B cell (primary cell): ENCODE data around the gene RIPOR2. TPM values are rescaled to one million over a fixed set of nuclear protein-coding genes. Genes with fewer than 3 reads are reported as not detected.
A peak's percentile ranks its signal among the peaks of the same experiment; 100 is the strongest.

Experiments used
- ATAC-seq: fragments of 200-7000 bp; cut with Tn5 transposase; one replicate; pipeline ENCODE4 v1.10.0; 2021; ENCODE audit warnings: low read depth, mild to moderate bottlenecking, moderate number of reproducible peaks, moderate library complexity
- CTCF ChIA-PET: fragments of 350-600 bp; sonication (Branson Sonifier 250); formaldehyde crosslinking; loops from one replicate; lab custom pipeline; 2021; ENCODE audit warnings: antibody characterized with exemption, inconsistent platforms; lab: Charles Lee
- POLR2A ChIA-PET: fragments of 350-600 bp; sonication (Branson Sonifier 250); formaldehyde crosslinking; loops from one replicate; lab custom pipeline; 2021; ENCODE audit warnings: antibody characterized with exemption; lab: Charles Lee
- DNase-seq: peaks from one replicate; pipeline ENCODE4 v3.0.0; 2013
- H2AFZ ChIP-seq: 2 replicates; pipeline ENCODE4 v1.6.1; 2012; ENCODE audit warnings: mild to moderate bottlenecking, low read depth, low read length; ENCODE audit not compliant: insufficient read depth, poor library complexity, severe bottlenecking
- H3K27ac ChIP-seq, 2 donors: 1 replicate in 1 of 2; 2 replicates in 1 of 2; pipeline ENCODE4 v1.5.1; 2012 to 2013; ENCODE audit warnings: low read length in 2 of 2, mild to moderate bottlenecking in 2 of 2, moderate library complexity in 1 of 2
- H3K27me3 ChIP-seq, 4 experiments: fragments of 200-600 bp in 1 of 4; sonication (generic) in 1 of 4; replicated peaks in 1 of 4; 1 replicate in 2 of 4; 2 replicates in 2 of 4; pipeline versions ENCODE4 v1.6.1 to v1.7.0; 2013 to 2016; ENCODE audit warnings: low read length in 3 of 4, mild to moderate bottlenecking in 2 of 4, mixed read lengths in 1 of 4, moderate library complexity in 1 of 4; ENCODE audit not compliant: insufficient read depth in 4 of 4, control insufficient read depth in 3 of 4; ENCODE audit errors: control extremely low read depth in 1 of 4
- H3K36me3 ChIP-seq, 2 experiments: replicated peaks in 1 of 2; 1 replicate in 1 of 2; 2 replicates in 1 of 2; pipeline versions ENCODE4 v1.6.1 to v1.7.1; 2013; ENCODE audit warnings: low read length in 1 of 2; ENCODE audit not compliant: insufficient read depth in 2 of 2, control insufficient read depth in 1 of 2; ENCODE audit errors: control extremely low read depth in 1 of 2, extremely low read depth in 1 of 2
- H3K4me1 ChIP-seq, 2 donors: fragments of 200-600 bp in 1 of 2; sonication (generic) in 1 of 2; 1 replicate in 1 of 2; 2 replicates in 1 of 2; pipeline versions ENCODE4 v1.5.1 to v1.6.1; 2013 to 2017; ENCODE audit warnings: low read length in 2 of 2; ENCODE audit not compliant: control insufficient read depth in 2 of 2, insufficient read depth in 2 of 2
- H3K4me2 ChIP-seq: replicated peaks from 2 replicates; pipeline ENCODE3; 2012; ENCODE audit warnings: mild to moderate bottlenecking, low read depth, low read length; ENCODE audit not compliant: poor library complexity, severe bottlenecking
- H3K4me3 ChIP-seq, 5 experiments: fragments of 200-600 bp in 1 of 5; sonication (generic) in 1 of 5; 1 replicate in 3 of 5; 2 replicates in 2 of 5; pipeline versions ENCODE4 v1.5.1 to v1.7.0; 2011 to 2016; ENCODE audit warnings: low read length in 4 of 5, mild to moderate bottlenecking in 4 of 5, low read depth in 2 of 5, control low read depth in 1 of 5, moderate library complexity in 1 of 5; ENCODE audit not compliant: insufficient read depth in 1 of 5; ENCODE audit errors: control extremely low read depth in 1 of 5, extremely low read depth in 1 of 5
- H3K79me2 ChIP-seq: fragments of 200-600 bp; sonication (generic); one replicate; pipeline ENCODE4 v1.6.0; 2016; ENCODE audit warnings: low read length; ENCODE audit not compliant: control insufficient read depth, insufficient read depth
- H3K9ac ChIP-seq: fragments of 200-600 bp; sonication (generic); 2 replicates; pipeline ENCODE4 v1.6.1; 2017; ENCODE audit warnings: mild to moderate bottlenecking, low read length, moderate library complexity
- H3K9me3 ChIP-seq, 3 donors: one replicate each; pipeline versions ENCODE4 v1.6.1 to v1.7.1; 2013; ENCODE audit warnings: low read length in 2 of 3; ENCODE audit not compliant: control insufficient read depth in 2 of 3, insufficient read depth in 1 of 3; ENCODE audit errors: control extremely low read depth in 1 of 3
- H4K20me1 ChIP-seq: 2 replicates; pipeline ENCODE4 v1.6.0; 2012; ENCODE audit warnings: mild to moderate bottlenecking, low read length; ENCODE audit not compliant: insufficient read depth, control insufficient read depth, poor library complexity, severe bottlenecking
- H3K27ac Mint-ChIP-seq: one replicate; pipeline ENCODE4 v1.8.0; 2021; ENCODE audit warnings: mixed read lengths
- H3K27me3 Mint-ChIP-seq: one replicate; pipeline ENCODE4 v1.8.0; 2021; ENCODE audit warnings: mixed read lengths
- H3K4me1 Mint-ChIP-seq: one replicate; pipeline ENCODE4 v1.8.0; 2021; ENCODE audit warnings: mixed read lengths
- H3K4me3 Mint-ChIP-seq: one replicate; pipeline ENCODE4 v1.8.0; 2021; ENCODE audit warnings: mixed read lengths
- H3K9me3 Mint-ChIP-seq: one replicate; pipeline ENCODE4 v1.8.0; 2022; ENCODE audit warnings: mixed read lengths; ENCODE audit not compliant: insufficient read depth
- EZH2 ChIP-seq: IDR thresholded peaks from 2 replicates; pipeline ENCODE4 v1.6.1; 2012; ENCODE audit warnings: borderline replicate concordance, low read depth, mild to moderate bottlenecking, moderate library complexity, low read length; ENCODE audit not compliant: insufficient read depth, poor library complexity, severe bottlenecking
- WGBS: methylation state at CpG from one replicate; pipeline ENCODE4 v1.1.5; 2013; ENCODE audit warnings: missing lambda C conversion rate; ENCODE audit not compliant: insufficient coverage; 5-methylcytosine and 5-hydroxymethylcytosine counted together
- intact Hi-C: fragments of 100-400 bp; cut with micrococcal nuclease; formaldehyde crosslinking; loops from one replicate; pipeline ENCODE4 v1.10.0; 2022
- polyA plus RNA-seq: library from polyadenylated mRNA; depleted of rRNA; stranded (reverse); fragments of >200 nt; gene quantifications from 2 replicates; pipeline ENCODE4 v1.2.3, GENCODE V29; 2012
- total RNA-seq, 2 donors: library from RNA; stranded (reverse); fragments of 120-200 nt in 1 of 2; gene quantifications; 1 replicate in 1 of 2; 2 replicates in 1 of 2; pipeline versions ENCODE4 v1.2.3 to v1.2.4, GENCODE V29; 2013 to 2022
- TF ChIP-seq, protein P1 (sequence below): fragments of 200-600 bp; IDR thresholded peaks from one replicate; pipeline ENCODE4 v1.8.0; 2022; ENCODE audit warnings: antibody characterized with exemption, mild to moderate bottlenecking

Gene RIPOR2
- total and polyA plus RNA-seq, 2 donors (not counting 1 experiment from before 2014, with no cell fraction given), result 300 to 430 TPM

DNA sequence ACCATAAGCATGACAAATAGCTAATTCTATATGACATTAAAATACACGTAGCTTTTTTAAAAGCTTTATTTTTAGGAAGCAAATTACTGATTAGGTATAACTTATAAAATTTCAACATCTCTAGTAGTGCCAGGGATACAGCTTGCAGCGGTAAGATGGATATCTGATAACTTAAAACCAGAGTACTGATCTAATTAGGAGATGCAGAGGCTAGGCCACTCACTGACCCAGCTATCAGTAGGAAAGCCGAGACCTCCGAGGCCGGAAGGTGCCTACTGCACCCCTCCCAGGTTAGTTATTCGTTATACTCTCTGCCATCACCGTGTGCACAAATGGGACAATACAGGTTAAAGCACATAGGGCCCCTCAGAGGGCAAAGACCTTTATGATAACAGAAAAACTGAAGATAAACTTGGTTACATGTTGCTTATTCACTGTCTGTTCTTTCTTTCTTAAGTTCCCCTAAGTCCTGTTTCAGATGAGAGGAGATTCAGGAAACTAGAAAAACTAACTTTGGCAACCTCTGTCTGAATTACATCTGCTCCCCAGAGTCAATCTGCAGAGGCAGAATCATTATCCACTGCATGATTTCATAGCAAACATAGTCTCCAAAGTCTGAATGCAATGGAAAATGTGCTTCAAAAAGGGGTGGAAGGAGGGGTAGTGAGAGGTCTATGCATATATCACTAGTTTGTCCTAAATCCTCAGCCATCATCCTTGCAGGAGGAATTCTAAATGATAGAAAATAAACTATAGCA, 60.8 kb downstream of the RIPOR2 start:
- peaks cover 20% of the 10 kb centered on the region in 2 donors for H3K4me1 ChIP-seq
- no peak overlapping the region for H3K4me3 Mint-ChIP-seq
- no peak for DNase-seq
- H3K9me3 ChIP-seq, result peaks cover 0 to 11% (median 0%) of the 10 kb centered on the region in 3 donors
- ChIA-PET CTCF (interaction anchor here (0.6 to 2.9 kb wide), 8 partner anchors 10 to 206 kb away, joined by 3 to 17 read pairs (median 4); no protein-coding TSS in a partner anchor), POLR2A (interaction anchor here (0.7 kb wide), 1 partner anchor 162 kb away, joined by 4 read pairs; no protein-coding TSS in a partner anchor)
- intact Hi-C loops, result no loop called here
- no peak overlapping the region for H2AFZ ChIP-seq
- H3K27ac ChIP-seq, result peak overlapping the region in 1 of 2 donors; percentile 41
- peaks cover 3% of the 10 kb centered on the region for H3K9me3 Mint-ChIP-seq
- no peak overlapping the region for H3K9ac ChIP-seq
- H3K4me2 ChIP-seq, result no peak overlapping the region
- H3K79me2 ChIP-seq, result peaks cover 96% of the 10 kb centered on the region
- H3K27ac Mint-ChIP-seq, result peak overlapping the region; percentile 37
- peaks cover 88% of the 10 kb centered on the region for H4K20me1 ChIP-seq
- TF ChIP-seq EZH2, result no peak
- TF ChIP-seq, protein P1, sequence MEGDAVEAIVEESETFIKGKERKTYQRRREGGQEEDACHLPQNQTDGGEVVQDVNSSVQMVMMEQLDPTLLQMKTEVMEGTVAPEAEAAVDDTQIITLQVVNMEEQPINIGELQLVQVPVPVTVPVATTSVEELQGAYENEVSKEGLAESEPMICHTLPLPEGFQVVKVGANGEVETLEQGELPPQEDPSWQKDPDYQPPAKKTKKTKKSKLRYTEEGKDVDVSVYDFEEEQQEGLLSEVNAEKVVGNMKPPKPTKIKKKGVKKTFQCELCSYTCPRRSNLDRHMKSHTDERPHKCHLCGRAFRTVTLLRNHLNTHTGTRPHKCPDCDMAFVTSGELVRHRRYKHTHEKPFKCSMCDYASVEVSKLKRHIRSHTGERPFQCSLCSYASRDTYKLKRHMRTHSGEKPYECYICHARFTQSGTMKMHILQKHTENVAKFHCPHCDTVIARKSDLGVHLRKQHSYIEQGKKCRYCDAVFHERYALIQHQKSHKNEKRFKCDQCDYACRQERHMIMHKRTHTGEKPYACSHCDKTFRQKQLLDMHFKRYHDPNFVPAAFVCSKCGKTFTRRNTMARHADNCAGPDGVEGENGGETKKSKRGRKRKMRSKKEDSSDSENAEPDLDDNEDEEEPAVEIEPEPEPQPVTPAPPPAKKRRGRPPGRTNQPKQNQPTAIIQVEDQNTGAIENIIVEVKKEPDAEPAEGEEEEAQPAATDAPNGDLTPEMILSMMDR, result no peak
- H3K4me3 ChIP-seq, result no peak overlapping the region
- peaks cover 52% of the 10 kb centered on the region for H3K4me1 Mint-ChIP-seq
- no peaks in the 10 kb centered on the region for H3K27me3 Mint-ChIP-seq
- H3K36me3 ChIP-seq, result peaks cover 33 to 98% of the 10 kb centered on the region in 2 experiments
- 100% methylated on average over 4 of the region's 7 CpGs for WGBS
- no peaks in the 10 kb centered on the region for H3K27me3 ChIP-seq
- ATAC-seq, result no peak

DNA sequence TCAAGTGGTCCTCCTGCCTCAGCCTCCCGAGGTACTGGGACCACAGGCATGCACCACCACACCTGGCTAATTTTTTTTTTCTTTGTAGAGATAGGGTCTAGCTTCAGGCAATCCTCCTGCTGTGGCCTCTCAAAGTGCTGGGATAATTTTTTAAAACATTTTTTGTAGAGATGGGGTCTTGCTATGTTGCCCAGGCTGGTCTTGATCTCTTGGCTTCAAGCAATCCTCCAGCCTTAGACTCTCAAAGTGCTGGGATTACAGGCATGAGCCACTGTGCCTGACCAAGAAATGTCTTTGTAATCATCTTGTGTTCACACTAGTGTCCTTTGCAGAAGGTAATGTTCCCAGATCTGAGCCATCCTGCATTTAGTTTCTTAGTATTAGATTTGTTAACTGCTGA, 61.6 kb downstream of the RIPOR2 start:
- Histone ChIP-seq H3K36me3 (peaks cover 35 to 97% of the 10 kb centered on the region in 2 experiments), H3K4me3 (no peak overlapping the region), H3K9me3 (peaks cover 0 to 11% (median 0%) of the 10 kb centered on the region in 3 donors), H3K27ac (peak overlapping the region in 1 of 2 donors; percentile 41), H3K9ac (no peak overlapping the region), H3K4me2 (no peak overlapping the region), H3K27me3 (no peaks in the 10 kb centered on the region), H4K20me1 (peaks cover 80% of the 10 kb centered on the region), H2AFZ (no peak overlapping the region), H3K4me1 (peaks cover 16 to 19% of the 10 kb centered on the region in 2 donors), H3K79me2 (peaks cover 95% of the 10 kb centered on the region)
- ChIA-PET CTCF (interaction anchor here (0.6 to 2.9 kb wide), 8 partner anchors 11 to 205 kb away, joined by 3 to 17 read pairs (median 4); no protein-coding TSS in a partner anchor), POLR2A (interaction anchor here (0.7 kb wide), 1 partner anchor 161 kb away, joined by 4 read pairs; no protein-coding TSS in a partner anchor)
- no peak for DNase-seq
- H3K4me1 Mint-ChIP-seq, result peaks cover 44% of the 10 kb centered on the region
- peaks cover 3% of the 10 kb centered on the region for H3K9me3 Mint-ChIP-seq
- H3K27ac Mint-ChIP-seq, result peak overlapping the region; percentile 43
- H3K27me3 Mint-ChIP-seq, result no peaks in the 10 kb centered on the region
- intact Hi-C loops, result no loop called here
- WGBS, result no CpG with 5 or more reads among the region's 1 CpG
- H3K4me3 Mint-ChIP-seq, result no peak overlapping the region
- ATAC-seq, result no peak
- TF ChIP-seq EZH2, result no peak
- TF ChIP-seq, protein P1, result no peak
